Pancreas (tissue), 10 donors: Measurements from ENCODE around the gene CPM. TPM values are rescaled to one million over a fixed set of nuclear protein-coding genes. Genes with fewer than 3 reads are reported as not detected.

Experiments
- ATAC-seq, 4 donors: fragments of 200-7000 bp; cut with Tn5 transposase; one replicate each; pipeline versions ENCODE4 v1.8.0 to v1.9.1; 2020; ENCODE audit warnings: mild to moderate bottlenecking in 4 of 4, moderate library complexity in 4 of 4
- DNase-seq, 6 donors: peaks; one replicate each; pipeline ENCODE4 v3.0.0-alpha.2; 2020
- FAIRE-seq: peaks from 2 replicates; lab custom pipeline; 2012; peaks lifted over from hg19 to GRCh38; lab: Jason Lieb, UNC
- H3K27ac ChIP-seq, 4 donors: fragments of 200-600 bp; sonication (generic); 1 replicate in 3 of 4; 2 replicates in 1 of 4; pipeline versions ENCODE4 v1.5.0 to v1.8.0; 2020
- H3K27me3 ChIP-seq, 4 donors: fragments of 200-600 bp; one replicate each; pipeline ENCODE4 v1.8.0; 2021
- H3K36me3 ChIP-seq, 3 donors: fragments of 200-600 bp; sonication (generic) in 1 of 3; one replicate each; pipeline versions ENCODE4 v1.5.0 to v1.8.0; 2020 to 2021
- H3K4me1 ChIP-seq, 3 donors: fragments of 200-600 bp; one replicate each; pipeline ENCODE4 v1.8.0; 2021
- H3K4me3 ChIP-seq, 4 donors: fragments of 200-600 bp; sonication (generic) in 2 of 4; one replicate each; pipeline versions ENCODE4 v1.5.0 to v1.8.0; 2020 to 2021
- H3K9me3 ChIP-seq, 4 donors: fragments of 200-600 bp; one replicate each; pipeline ENCODE4 v1.8.0; 2021
- WGBS, 2 donors: extraction: QIAGEN DNeasy Blood & Tissue Kit; methylation state at CpG; one replicate each; pipeline ENCODE4 v1.1.7; 2013; 5-methylcytosine and 5-hydroxymethylcytosine counted together
- intact Hi-C, 3 donors: fragments of 100-400 bp; cut with DNase I; formaldehyde crosslinking; loops; one replicate each; pipeline versions ENCODE4 v1.11.1 to v1.14.2; 2022
- polyA plus RNA-seq, 2 donors: library from polyadenylated mRNA; stranded (reverse); fragments of 200-250 nt; gene quantifications; one replicate each; pipeline ENCODE4 v1.2.3, GENCODE V29; 2013
- total RNA-seq, 6 donors: library from RNA; stranded (reverse); fragmentation: NEBNext Ultra II Directional in 4 of 6; extraction: Animal tissue kit (Norgen Biotek cat#: 25700) in 4 of 6; gene quantifications; one replicate each; pipeline versions ENCODE4 v1.2.1 to v1.2.4, GENCODE V29; 2021 to 2023
- TF ChIP-seq, protein P1 (sequence below), 4 donors: fragments of 200-600 bp; sonication (generic) in 3 of 4; IDR thresholded peaks; one replicate each; pipeline versions ENCODE4 v1.5.0 to v1.8.0; 2021; ENCODE audit warnings: antibody characterized with exemption in 4 of 4
- donor health status: healthy with polysubstance abuse.
- donor health status: DM: no; HTN: no; CAD: no; lungs with moderate emphysema.
- donor health status: DM: no; HTN: no; CAD: no.
- donor health status: control.
- donor health status: control.
- donor health status: Bipolar disorder and iron deficiency.
- donor health status: DM: yes; HTN: yes; CAD: no.
- donor health status: DM: no; HTN: no; CAD: no.
- donor health status: DM: no; HTN: no; CAD: no.
- donor health status: DM: yes; HTN: yes; CAD: no.

Gene CPM
- total and polyA plus RNA-seq, 8 donors = 4.3 to 49.2 (median 11.1) TPM

- Histone ChIP-seq H3K9me3 (no peaks in the 10 kb centered on the region), H3K27ac (no peak overlapping the region), H3K27me3 (no peaks in the 10 kb centered on the region), H3K4me1 (no peaks in the 10 kb centered on the region), H3K4me3 (no peak overlapping the region), H3K36me3 (peaks cover 0 to 79% (median 26%) of the 10 kb centered on the region in 3 donors)
- intact Hi-C loops = no loop called here
- DNase-seq (no peak), FAIRE-seq (no peak), ATAC-seq (no peak)
- WGBS, 2 donors = 98 to 100% methylated on average over 4 of the region's 4 CpGs
- TF ChIP-seq, protein P1, sequence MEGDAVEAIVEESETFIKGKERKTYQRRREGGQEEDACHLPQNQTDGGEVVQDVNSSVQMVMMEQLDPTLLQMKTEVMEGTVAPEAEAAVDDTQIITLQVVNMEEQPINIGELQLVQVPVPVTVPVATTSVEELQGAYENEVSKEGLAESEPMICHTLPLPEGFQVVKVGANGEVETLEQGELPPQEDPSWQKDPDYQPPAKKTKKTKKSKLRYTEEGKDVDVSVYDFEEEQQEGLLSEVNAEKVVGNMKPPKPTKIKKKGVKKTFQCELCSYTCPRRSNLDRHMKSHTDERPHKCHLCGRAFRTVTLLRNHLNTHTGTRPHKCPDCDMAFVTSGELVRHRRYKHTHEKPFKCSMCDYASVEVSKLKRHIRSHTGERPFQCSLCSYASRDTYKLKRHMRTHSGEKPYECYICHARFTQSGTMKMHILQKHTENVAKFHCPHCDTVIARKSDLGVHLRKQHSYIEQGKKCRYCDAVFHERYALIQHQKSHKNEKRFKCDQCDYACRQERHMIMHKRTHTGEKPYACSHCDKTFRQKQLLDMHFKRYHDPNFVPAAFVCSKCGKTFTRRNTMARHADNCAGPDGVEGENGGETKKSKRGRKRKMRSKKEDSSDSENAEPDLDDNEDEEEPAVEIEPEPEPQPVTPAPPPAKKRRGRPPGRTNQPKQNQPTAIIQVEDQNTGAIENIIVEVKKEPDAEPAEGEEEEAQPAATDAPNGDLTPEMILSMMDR (IDR thresholded peaks at IDR 0.05) = no peak
These were observed 99.5 kb downstream of the CPM start for GRCh38 chr12:68833508-68833907.

GRCh38 chr12:68832504-68832867, 100.5 kb downstream of the CPM start:
- Histone ChIP-seq H3K36me3 (peaks cover 0 to 79% (median 19%) of the 10 kb centered on the region in 3 donors), H3K4me1 (no peaks in the 10 kb centered on the region), H3K27me3 (no peaks in the 10 kb centered on the region), H3K9me3 (no peaks in the 10 kb centered on the region), H3K4me3 (no peak overlapping the region), H3K27ac (no peak overlapping the region)
- DNase-seq (no peak), ATAC-seq (no peak), FAIRE-seq (no peak)
- 92 to 95% methylated on average over 4 of the region's 4 CpGs for WGBS, 2 donors
- intact Hi-C loops = no loop called here
- TF ChIP-seq, protein P1 (IDR thresholded peaks at IDR 0.05) = no peak

DNA sequence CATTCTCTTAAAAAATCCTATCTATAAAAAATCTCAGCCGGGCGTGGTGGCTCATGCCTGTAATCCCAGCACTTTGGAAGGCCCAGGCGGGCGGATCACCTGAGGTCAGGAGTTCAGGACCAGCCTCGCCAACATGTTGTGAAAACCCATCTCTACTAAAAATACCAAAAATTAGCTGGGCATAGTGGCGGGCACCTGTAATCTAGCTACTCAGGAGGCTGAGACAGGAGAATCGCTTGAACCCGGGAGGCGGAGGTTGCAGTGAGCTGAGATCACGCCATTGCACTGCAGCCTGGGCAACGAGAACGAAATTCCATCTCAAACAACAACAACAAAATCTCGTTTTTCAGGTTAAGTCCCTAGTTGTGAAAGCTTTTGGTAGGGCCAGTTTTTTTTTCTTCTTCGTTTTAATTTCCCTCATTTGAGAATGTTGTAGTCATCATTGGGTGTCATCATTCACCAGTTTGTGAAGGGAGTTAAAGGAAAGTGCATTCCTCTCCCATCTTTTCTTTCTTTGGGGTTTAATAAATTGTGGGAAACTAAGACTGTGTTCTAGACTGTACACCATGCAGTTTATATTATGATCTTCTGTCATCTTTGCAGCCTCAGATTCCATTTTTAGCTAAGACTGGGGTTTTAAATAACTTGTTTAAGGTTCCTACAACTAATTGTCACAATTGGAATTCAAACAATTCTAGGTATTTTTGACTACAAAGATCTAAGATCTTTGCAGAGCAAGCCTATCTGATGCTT, 101.0 kb downstream of the CPM start:
- intact Hi-C loops = no loop called here
- WGBS, 2 donors = 90 to 95% methylated on average over 14 of the region's 14 CpGs
- H3K9me3 ChIP-seq = no peaks in the 10 kb centered on the region
- no peak for DNase-seq
- TF ChIP-seq, protein P1 (IDR thresholded peaks at IDR 0.05) = no peak
- ATAC-seq = no peak
- no peaks in the 10 kb centered on the region for H3K4me1 ChIP-seq
- H3K27me3 ChIP-seq = no peaks in the 10 kb centered on the region
- no peak for FAIRE-seq
- H3K4me3 ChIP-seq = no peak overlapping the region
- H3K27ac ChIP-seq = no peak overlapping the region
- peaks cover under 1 to 79% (median 17%) of the 10 kb centered on the region in 3 donors for H3K36me3 ChIP-seq

- Histone ChIP-seq H3K27me3 (no peaks in the 10 kb centered on the region), H3K36me3 (peaks cover 4 to 77% (median 17%) of the 10 kb centered on the region in 3 donors), H3K4me3 (no peak overlapping the region), H3K4me1 (no peaks in the 10 kb centered on the region), H3K9me3 (no peaks in the 10 kb centered on the region), H3K27ac (no peak overlapping the region)
- ATAC-seq = peak in 1 of 4 donors; percentile 3
- no peak for DNase-seq
- TF ChIP-seq, protein P1 (IDR thresholded peaks at IDR 0.05) = no peak
- intact Hi-C loops = no loop called here
- no peak for FAIRE-seq
- WGBS, 2 donors = 88 to 92% methylated on average over 6 of the region's 6 CpGs
These were observed 101.7 kb downstream of the CPM start for GRCh38 chr12:68831272-68831671.

GRCh38 chr12:68828672-68829068, 104.3 kb downstream of the CPM start:
- 84 to 89% methylated on average over 7 of the region's 7 CpGs for WGBS, 2 donors
- intact Hi-C loops = no loop called here
- H3K9me3 ChIP-seq = no peaks in the 10 kb centered on the region
- FAIRE-seq = no peak
- no peaks in the 10 kb centered on the region for H3K4me1 ChIP-seq
- H3K36me3 ChIP-seq = peaks cover 11 to 82% (median 22%) of the 10 kb centered on the region in 3 donors
- DNase-seq = no peak
- ATAC-seq = no peak
- H3K27ac ChIP-seq = no peak overlapping the region
- no peak overlapping the region for H3K4me3 ChIP-seq
- TF ChIP-seq, protein P1 (IDR thresholded peaks at IDR 0.05) = no peak
- no peaks in the 10 kb centered on the region for H3K27me3 ChIP-seq
